HL-60/S4 treated with retinoic acid at 250 ng/mL for 4 days and 3 days (cell line): ENCODE measurements around the gene TTPAL.

Experiments used
- in situ Hi-C: fragments of 300-500 bp; cut with MboI; formaldehyde crosslinking; loops from 2 replicates; pipeline ENCODE4 v1.7.0; 2022; ENCODE audit warnings: low sequenced_read_pairs

TTPAL gene

DNA sequence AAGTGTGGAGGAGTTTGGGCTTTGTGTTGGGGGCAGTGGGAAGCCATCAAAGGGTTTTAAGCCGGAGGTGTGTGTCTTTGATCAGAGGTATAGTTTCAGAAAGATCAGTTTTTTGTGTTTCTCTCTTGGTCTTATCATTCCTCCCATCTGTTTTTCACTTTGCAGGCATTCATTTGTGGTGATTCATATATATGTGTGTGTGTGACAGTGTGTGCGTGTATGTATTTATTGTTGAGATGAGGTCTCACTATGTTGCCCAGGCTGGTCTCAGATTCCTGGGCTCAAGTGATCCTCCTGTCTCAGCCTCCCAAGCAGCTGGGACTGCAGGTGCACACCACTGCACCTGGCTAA lies 57.3 kb downstream of the TTPAL start:
- in situ Hi-C loops: no loop called here

DNA sequence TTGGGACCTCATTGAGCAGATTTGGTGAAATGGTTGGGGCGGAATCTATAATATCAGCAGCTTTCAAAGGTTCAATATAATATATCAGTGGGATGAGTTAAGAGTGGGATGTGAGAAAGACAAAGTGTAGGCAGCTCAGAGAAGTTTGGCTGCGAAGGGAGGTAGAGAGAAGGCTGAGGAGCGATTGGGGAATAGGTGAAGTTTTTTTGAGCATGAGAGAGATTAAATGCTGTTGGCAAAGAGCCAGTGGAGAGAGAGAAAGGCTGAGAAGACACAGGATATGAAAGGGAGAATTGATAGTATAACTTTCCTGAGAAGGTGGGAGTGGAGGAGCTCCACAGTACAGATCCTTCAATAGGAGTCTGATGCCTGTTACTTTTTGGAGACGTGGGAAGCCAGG lies 58.3 kb downstream of the TTPAL start:
- in situ Hi-C loops: no loop called here

GRCh38 chr20:44536175-44536574 lies 60.5 kb downstream of the TTPAL start:
- in situ Hi-C loops: no loop called here

DNA sequence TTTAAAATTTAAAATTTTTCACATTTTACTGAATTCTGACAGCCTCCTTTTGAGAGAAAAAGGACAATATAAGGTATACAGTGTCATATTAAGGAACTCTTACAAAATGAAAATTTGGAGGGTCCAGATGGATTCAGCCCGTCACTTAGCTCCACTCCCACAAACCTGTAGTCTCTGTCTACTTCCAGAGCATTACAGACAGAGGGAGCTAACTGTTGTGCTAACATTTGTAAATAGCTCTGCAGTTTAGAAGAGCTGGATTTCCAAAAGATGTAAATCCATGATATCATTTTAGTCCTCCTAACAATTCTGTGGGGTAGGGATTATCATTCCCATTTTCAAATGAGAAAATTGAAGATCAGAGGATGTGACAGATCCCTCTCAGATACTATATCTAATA lies 62.3 kb downstream of the TTPAL start:
- in situ Hi-C loops: no loop called here

DNA sequence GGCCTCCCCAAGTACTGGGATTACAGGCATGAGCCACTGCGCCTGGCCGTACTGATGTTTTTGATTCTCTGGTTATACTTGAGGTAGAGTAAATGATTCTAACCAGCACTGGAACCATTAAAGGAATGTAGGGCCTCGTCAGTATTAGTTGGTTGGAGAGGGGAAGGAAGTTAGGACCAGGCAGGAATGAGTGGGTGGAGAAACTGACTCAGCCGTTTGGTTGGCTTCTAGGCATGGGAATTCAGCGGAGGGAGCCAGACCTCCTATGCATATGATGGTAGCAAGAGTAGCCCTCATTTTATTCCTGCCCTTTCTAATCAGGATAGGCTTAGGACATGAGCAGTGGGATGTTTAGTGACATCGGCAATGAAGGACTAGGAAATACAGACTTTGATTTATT lies 65.2 kb downstream of the TTPAL start:
- in situ Hi-C loops: no loop called here

GRCh38 chr20:44541992-44542391 lies 66.3 kb downstream of the TTPAL start:
- in situ Hi-C loops: no loop called here

- in situ Hi-C loops: no loop called here
Measured at GRCh38 chr20:44542890-44543289, 67.2 kb downstream of the TTPAL start.

DNA sequence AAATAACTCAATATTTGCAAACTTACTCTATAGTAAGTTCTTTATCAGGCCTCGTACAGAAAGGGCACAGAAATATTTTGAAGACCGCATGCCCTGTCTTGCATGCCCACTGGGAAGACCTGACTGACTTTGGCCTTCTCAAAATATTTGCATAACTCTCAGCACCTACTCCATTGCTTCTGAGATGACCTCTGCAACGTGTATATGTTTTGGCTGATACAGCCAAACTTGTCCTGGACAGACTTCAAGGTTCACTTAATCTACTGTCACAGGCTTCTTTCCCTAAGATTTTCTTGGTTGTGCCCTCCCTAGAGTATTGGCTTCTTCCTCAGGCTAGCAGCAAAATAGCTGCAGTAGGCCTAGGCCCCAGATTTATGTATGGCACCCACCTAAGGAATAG lies 67.7 kb downstream of the TTPAL start:
- in situ Hi-C loops: no loop called here
